Loucy (cell line): ENCODE data around the gene RIMS1.

Experiments used
- CTCF ChIP-seq: fragments of 200-600 bp; sonication (generic); conservative IDR thresholded peaks from 2 replicates; pipeline ENCODE4 v1.5.1; 2014; ENCODE audit warnings: mild to moderate bottlenecking, antibody characterized with exemption, low read length
- EZH2phosphoT487 ChIP-seq: fragments of 200-600 bp; IDR thresholded peaks from 2 replicates; pipeline ENCODE4 v1.6.1; 2018; ENCODE audit warnings: antibody characterized with exemption, mild to moderate bottlenecking, moderate library complexity, borderline replicate concordance

GRCh38 chr6:72130327-72130726, 244.0 kb downstream of the RIMS1 start:
- TF ChIP-seq CTCF (no peak), EZH2phosphoT487 (no peak)
